Middle frontal gyrus (tissue), 1 donor: ENCODE measurements around the gene TALDO1.
A peak's percentile ranks its signal among the peaks of the same experiment; 100 is the strongest.

Experiments used
- DNase-seq: peaks from one replicate; pipeline ENCODE4 v3.0.0-alpha.2; 2015; ENCODE audit warnings: low spot score; ENCODE audit errors: extremely low spot score

TALDO1 gene

GRCh38 chr11:714436-714835 is 32.8 kb upstream of the TALDO1 start:
- DNase-seq = no peak

DNA sequence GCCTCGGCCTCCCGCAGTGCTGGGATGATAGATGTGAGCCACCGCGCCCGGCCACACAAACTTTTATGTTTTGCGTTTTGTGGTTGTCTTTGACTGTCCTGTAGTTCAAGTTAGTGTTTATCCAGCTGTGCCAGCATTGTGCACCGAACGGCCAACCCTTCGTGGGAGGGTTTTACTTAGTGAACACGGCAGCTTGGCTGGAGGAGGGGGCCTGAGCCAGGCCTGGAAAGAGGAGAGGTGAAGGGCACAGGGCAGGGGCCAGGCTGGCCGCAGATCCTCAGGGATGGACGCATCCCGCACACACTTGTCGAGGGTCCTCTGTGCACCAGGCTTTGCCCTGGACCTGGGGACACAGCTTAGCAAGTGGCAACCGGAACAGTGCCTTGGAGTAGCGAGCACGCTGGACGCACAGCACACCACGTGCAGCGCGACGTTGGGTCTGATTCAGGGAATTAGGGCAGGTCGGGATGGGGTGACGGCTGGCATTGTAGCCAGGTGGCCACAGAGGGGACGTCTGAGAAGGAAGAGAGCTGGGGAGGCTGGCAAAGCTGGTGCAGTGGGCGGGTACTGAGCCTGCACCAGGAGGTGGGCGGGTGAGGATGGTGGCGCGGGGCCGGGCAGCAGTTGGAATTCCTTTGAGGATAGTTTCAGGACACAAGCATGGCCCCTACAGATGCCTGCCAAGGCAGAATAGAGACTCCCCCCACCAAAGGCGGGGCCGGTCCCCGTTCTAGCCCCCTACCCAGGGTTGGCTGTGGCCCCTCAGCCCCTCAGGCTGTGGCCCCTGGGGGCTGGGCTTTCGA is 27.8 kb upstream of the TALDO1 start:
- no peak for DNase-seq

DNA sequence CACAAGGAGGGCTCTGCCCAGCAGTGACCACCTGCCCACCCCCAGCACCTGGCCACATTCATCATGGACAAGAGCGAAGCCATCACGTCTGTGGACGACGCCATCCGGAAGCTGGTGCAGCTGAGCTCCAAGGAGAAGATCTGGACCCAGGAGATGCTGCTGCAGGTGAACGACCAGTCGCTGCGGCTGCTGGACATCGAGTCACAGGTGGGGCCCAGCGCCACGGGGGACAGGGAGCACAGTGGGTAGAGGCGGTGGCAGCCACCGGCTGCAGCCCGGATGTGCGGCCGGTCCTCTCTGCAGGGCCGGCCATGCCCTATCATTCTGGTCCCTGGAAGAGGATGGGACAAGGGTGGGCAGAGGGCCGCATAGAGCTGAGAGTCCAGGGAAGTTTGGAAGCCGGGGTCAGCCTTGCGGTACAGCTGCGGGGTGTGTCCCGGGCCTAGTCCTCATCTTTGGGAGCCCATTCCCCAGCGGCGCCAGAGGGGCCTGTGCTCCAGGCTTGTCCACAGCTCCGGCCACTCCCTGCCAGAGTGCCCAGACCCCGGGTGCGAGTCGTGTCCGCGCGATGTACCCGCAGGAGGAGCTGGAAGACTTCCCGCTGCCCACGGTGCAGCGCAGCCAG is 27.1 kb upstream of the TALDO1 start:
- DNase-seq = no peak

- no peak for DNase-seq
Measured at GRCh38 chr11:720642-721246, 26.5 kb upstream of the TALDO1 start.

GRCh38 chr11:721247-721740 is 26.0 kb upstream of the TALDO1 start:
- DNase-seq = no peak

DNA sequence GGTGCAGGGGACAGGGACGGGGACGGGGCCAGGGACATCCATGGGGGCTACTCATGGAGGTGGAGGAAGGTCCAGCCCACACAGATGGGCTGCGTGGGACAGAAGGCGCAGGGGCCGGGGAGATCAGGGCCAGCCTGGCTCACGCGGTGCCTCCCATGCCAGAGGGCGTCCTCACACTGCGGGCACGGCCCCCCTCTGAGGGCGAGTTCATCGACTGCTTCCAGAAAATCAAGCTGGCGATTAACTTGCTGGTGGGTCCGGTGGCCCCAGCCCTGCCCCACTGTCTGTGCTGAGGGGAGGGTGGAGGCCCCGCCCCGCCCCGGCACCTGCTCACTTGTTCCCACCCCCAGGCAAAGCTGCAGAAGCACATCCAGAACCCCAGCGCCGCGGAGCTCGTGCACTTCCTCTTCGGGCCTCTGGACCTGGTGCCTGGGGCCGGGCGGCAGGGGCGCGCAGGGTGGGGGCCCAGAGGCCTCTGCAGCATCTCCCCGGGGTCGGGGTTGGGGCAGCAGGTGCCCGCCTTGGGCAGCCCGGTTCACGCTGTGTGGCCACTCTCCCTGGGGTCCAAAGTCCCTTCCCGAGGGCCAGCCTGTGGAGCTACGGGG is 25.4 kb upstream of the TALDO1 start:
- no peak for DNase-seq

- no peak for DNase-seq
Measured at GRCh38 chr11:722346-722811, 24.9 kb upstream of the TALDO1 start.

- DNase-seq = no peak
Measured at GRCh38 chr11:723120-723883, 24.0 kb upstream of the TALDO1 start.

DNA sequence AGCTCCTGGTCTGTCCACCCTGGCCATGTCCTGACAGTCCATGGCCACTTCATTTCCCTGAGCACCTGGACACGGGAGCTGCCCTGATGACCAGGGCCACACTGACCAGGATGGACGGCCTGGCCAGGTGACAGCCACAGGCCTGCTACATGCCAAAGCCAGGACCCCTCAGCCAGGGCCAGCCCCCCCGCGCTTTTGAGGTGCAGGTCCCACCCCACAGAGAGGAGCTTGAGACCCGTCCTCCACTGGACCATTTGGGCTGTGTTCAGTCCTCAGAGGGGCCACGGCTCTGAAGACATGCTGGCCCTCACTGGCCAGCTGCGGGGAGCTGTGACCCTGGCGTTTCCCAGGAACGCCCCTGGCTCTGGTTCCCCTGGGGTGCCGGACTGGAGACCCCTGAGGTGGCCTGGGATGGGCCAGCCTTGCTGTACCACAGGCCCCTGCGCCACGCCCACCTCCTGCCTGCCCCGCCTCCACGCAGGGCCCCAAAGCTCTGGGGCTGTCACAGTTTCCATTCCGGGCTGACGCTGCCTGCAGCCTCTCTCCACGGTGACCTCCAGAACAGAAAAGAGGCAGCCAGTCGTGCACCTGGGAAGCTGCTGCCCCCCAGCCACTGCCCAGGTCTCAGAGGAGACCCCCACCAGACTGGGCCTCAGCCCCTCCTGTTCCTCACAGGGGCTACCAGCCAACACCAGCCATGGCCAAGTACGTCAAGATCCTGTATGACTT is 23.1 kb upstream of the TALDO1 start:
- DNase-seq = no peak

DNA sequence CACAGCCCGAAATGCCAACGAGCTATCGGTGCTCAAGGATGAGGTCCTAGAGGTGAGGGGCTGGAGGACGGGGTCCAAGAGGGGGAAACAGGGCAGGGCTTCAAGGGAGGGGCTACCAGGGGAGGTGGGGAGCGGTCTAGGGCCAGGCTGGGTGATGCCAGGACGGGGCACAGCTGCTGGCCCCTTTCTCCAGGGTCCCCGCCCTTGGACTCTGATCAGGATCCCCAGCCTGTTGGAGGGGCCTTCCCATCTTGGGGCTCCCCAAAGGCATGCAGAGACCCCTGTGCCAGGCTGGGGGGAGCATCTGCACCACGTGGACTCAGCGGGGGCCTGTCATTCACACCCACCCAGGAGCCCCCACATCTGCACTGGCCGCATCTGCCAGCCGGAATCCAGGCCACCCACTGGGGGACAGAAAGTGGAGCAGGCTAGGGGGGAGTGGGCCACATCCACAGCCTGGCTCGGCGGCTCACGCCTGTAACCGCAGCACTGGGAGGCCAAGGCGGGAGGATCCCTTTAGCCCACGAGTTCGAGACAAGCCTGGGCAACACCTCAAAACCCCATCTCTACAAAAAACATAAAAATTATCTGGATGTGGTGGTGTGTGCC is 22.4 kb upstream of the TALDO1 start:
- DNase-seq = no peak

DNA sequence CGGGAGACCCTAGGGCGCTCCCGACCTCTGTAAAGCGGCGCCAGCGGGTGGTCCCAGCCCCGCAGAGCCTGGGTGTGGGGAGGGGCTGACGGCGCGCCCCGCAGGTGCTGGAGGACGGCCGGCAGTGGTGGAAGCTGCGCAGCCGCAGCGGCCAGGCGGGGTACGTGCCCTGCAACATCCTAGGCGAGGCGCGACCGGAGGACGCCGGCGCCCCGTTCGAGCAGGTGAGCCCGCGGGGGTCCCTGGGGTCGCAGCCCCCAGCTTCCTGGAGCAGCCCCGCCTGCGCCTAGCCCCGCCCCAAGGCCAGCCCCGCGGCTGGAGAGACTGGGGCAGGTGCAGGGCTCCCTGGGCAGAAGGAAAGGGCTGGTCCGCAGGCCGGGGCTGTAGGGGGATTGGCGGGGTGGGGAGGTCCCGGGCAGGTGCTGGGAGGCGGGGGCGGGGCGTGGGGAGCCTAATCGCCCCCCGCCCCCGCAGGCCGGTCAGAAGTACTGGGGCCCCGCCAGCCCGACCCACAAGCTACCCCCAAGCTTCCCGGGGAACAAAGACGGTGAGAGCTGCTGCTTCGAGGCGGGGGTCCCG is 21.6 kb upstream of the TALDO1 start:
- DNase-seq = no peak

DNA sequence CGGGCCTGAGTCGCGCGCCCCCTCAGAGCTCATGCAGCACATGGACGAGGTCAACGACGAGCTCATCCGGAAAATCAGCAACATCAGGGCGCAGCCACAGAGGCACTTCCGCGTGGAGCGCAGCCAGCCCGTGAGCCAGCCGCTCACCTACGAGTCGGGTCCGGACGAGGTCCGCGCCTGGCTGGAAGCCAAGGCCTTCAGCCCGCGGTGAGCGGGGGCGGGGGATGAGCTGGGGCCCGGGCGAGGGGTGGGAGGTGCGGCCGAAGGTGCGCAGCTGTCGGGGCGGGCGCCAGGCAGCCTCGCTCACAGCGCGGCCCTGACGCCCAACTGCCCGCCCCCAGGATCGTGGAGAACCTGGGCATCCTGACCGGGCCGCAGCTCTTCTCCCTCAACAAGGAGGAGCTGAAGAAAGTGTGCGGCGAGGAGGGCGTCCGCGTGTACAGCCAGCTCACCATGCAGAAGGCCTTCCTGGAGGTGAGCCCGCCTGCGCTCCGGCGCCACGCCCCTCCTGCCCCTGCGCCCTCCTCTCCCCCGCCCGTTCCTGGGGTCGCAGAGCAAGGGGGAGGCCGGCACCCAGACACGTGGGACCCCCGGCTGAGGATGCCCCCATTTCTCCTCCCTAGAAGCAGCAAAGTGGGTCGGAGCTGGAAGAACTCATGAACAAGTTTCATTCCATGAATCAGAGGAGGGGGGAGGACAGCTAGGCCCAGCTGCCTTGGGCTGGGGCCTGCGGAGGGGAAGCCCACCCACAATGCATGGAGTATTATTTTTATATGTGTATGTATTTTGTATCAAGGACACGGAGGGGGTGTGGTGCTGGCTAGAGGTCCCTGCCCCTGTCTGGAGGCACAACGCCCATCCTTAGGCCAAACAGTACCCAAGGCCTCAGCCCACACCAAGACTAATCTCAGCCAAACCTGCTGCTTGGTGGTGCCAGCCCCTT is 20.7 kb upstream of the TALDO1 start:
- no peak for DNase-seq

GRCh38 chr11:727281-727701 is 20.0 kb upstream of the TALDO1 start:
- DNase-seq = no peak

DNA sequence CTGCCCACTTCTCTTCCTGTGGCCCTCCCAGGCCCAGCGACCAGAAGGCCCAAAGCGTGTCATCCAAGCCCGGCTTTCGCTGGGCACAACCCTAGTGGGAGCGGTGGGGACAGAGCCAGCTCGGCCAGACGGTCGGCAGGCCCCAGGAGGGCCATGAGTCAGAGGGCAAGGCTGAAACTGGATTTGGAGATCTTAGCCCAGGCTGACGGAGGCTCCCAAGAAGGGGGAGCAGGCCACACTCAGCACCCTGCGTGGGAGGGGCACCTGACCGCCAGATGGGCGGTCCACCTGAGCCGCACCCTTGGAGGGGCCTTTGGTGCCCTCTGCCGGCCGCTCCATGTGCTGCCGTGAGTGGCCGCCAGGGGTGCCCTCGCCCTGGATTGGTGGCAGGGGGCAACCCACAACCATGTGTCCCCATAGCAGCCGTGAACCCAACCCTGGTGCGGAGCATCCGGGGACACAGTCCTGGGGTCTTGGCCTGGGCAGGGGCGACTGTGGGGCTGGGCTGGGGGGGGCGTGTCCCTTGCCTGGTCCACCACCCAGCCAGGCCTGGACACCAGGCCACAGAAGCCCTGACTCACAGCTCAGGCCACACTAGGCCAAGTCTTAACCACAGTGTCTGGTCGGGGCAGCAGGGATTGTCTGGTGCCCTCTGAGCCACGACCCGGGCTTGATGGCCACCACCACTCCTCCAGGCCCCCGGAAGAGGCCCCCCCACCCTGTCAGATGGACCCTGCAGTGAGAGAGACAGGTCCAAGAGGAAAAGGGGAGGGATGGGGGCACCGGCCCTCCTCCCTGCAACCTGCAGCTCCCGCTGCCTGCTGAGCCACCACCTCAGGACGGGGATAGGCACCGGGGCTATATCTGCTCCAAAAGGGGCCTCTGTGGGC is 19.2 kb upstream of the TALDO1 start:
- DNase-seq = no peak

GRCh38 chr11:728901-729491 is 18.3 kb upstream of the TALDO1 start:
- DNase-seq = no peak

GRCh38 chr11:729492-730074 is 17.7 kb upstream of the TALDO1 start:
- DNase-seq = peak; percentile 69

GRCh38 chr11:733072-733471 is 14.2 kb upstream of the TALDO1 start:
- no peak for DNase-seq
